SW480 (cell line): ENCODE measurements around the gene MRFAP1L1.
A peak's percentile ranks its signal among the peaks of the same experiment; 100 is the strongest.
"Not testable (repeated sequence)": the region's sequence is repeated elsewhere in the genome, so short reads cannot be mapped to it uniquely, and the experiment has no call there.

Experiments used
- DNase-seq: peaks from one replicate; pipeline ENCODE4 v3.0.0-alpha.2; 2016; ENCODE audit warnings: low spot score

The MRFAP1L1 gene

GRCh38 chr4:6734165-6734786 lies 24.6 kb upstream of the MRFAP1L1 start:
- DNase-seq = no peak

GRCh38 chr4:6733358-6734164 lies 23.9 kb upstream of the MRFAP1L1 start:
- no peak for DNase-seq

GRCh38 chr4:6732441-6733357 lies 23.0 kb upstream of the MRFAP1L1 start:
- peak; percentile 70 for DNase-seq

- no peak for DNase-seq
Measured at GRCh38 chr4:6731780-6732179, 22.1 kb upstream of the MRFAP1L1 start.

GRCh38 chr4:6731318-6731675 lies 21.6 kb upstream of the MRFAP1L1 start:
- DNase-seq = no peak

GRCh38 chr4:6730603-6731317 lies 21.1 kb upstream of the MRFAP1L1 start:
- no peak for DNase-seq

- no peak for DNase-seq
Measured at GRCh38 chr4:6728320-6729029, 18.8 kb upstream of the MRFAP1L1 start.

GRCh38 chr4:6727943-6728250 lies 18.2 kb upstream of the MRFAP1L1 start:
- DNase-seq = no peak

- no peak for DNase-seq
Measured at GRCh38 chr4:6727081-6727942, 17.6 kb upstream of the MRFAP1L1 start.

GRCh38 chr4:6725427-6725961 lies 15.8 kb upstream of the MRFAP1L1 start:
- DNase-seq = not testable (repeated sequence)

- DNase-seq = no peak
Measured at GRCh38 chr4:6724421-6725111, 14.9 kb upstream of the MRFAP1L1 start.

GRCh38 chr4:6723851-6724250 lies 14.2 kb upstream of the MRFAP1L1 start:
- no peak for DNase-seq

- DNase-seq = no peak
Measured at GRCh38 chr4:6722891-6723290, 13.2 kb upstream of the MRFAP1L1 start.

- no peak for DNase-seq
Measured at GRCh38 chr4:6721121-6721520, 11.5 kb upstream of the MRFAP1L1 start.

- DNase-seq = peak; percentile 53
Measured at GRCh38 chr4:6720202-6720699, 10.6 kb upstream of the MRFAP1L1 start.

GRCh38 chr4:6719611-6720179 lies 10.0 kb upstream of the MRFAP1L1 start:
- DNase-seq = no peak

GRCh38 chr4:6718932-6719610 lies 9.4 kb upstream of the MRFAP1L1 start:
- DNase-seq = no peak

- DNase-seq = no peak
Measured at GRCh38 chr4:6716958-6717655, 7.4 kb upstream of the MRFAP1L1 start.
